OCI-LY3 (cell line): ENCODE results near the gene ARCN1.

Experiments used
- H2AFZ ChIP-seq: fragments of 200-600, 300-600 bp; shearing (Covaris generic); 2 replicates; pipeline ENCODE4 v1.6.0; 2014; ENCODE audit warnings: antibody characterized with exemption, low read depth, low read length
- H3K27ac ChIP-seq: fragments of 200-600, 300-600 bp; sonication (generic); 2 replicates; pipeline ENCODE4 v1.5.1; 2014; ENCODE audit warnings: mild to moderate bottlenecking, low read length, moderate library complexity, mixed read lengths
- H3K27me3 ChIP-seq: fragments of 200-600, 300-600 bp; sonication (generic); 2 replicates; pipeline ENCODE4 v1.6.1; 2014; ENCODE audit warnings: low read depth, low read length, mixed read lengths
- H3K36me3 ChIP-seq: fragments of 200-600, 300-600 bp; sonication (generic); replicated peaks from 2 replicates; pipeline ENCODE3; 2014; ENCODE audit warnings: low read depth, low read length, mixed read lengths
- H3K4me1 ChIP-seq: fragments of 300-600, 200-600 bp; sonication (generic); 2 replicates; pipeline ENCODE4 v1.6.1; 2014; ENCODE audit warnings: low read length, mixed read lengths
- H3K4me2 ChIP-seq: fragments of 200-600, 300-600 bp; sonication (generic); 2 replicates; pipeline ENCODE4 v1.6.1; 2014; ENCODE audit warnings: low read length, mixed read lengths
- H3K4me3 ChIP-seq: fragments of 300-600, 200-600 bp; sonication (generic); 2 replicates; pipeline ENCODE4 v1.5.1; 2014; ENCODE audit warnings: antibody characterized with exemption, mild to moderate bottlenecking, low read length, moderate library complexity
- H3K79me2 ChIP-seq: fragments of 300-600, 200-600 bp; shearing (Covaris generic); 2 replicates; pipeline ENCODE4 v1.6.1; 2014; ENCODE audit warnings: mild to moderate bottlenecking, low read length, mixed read lengths
- H3K9ac ChIP-seq: fragments of 300-600, 200-600 bp; shearing (Covaris generic); 2 replicates; pipeline ENCODE4 v1.6.0; 2014; ENCODE audit warnings: mild to moderate bottlenecking, low read length, moderate library complexity
- H3K9me3 ChIP-seq: fragments of 200-600, 300-600 bp; shearing (Covaris generic); 2 replicates; pipeline ENCODE4 v1.6.1; 2014; ENCODE audit warnings: low read length, mixed read lengths; ENCODE audit not compliant: insufficient read depth
- H4K20me1 ChIP-seq: fragments of 200-600, 300-600 bp; sonication (generic); 2 replicates; pipeline ENCODE4 v1.6.1; 2016; ENCODE audit warnings: low read length, mixed read lengths; ENCODE audit not compliant: insufficient read depth
- EZH2phosphoT487 ChIP-seq: fragments of 200-600 bp; shearing (Covaris generic); IDR thresholded peaks from 2 replicates; pipeline ENCODE4 v1.6.1; 2018; ENCODE audit warnings: antibody characterized with exemption, mixed run types, low read depth
- TF ChIP-seq, protein P1 (sequence below): fragments of 200-600, 300-600 bp; sonication (generic); IDR thresholded peaks from 2 replicates; pipeline ENCODE4 v1.5.1; 2014; ENCODE audit warnings: antibody characterized with exemption, low read length, low read depth

Gene ARCN1

DNA sequence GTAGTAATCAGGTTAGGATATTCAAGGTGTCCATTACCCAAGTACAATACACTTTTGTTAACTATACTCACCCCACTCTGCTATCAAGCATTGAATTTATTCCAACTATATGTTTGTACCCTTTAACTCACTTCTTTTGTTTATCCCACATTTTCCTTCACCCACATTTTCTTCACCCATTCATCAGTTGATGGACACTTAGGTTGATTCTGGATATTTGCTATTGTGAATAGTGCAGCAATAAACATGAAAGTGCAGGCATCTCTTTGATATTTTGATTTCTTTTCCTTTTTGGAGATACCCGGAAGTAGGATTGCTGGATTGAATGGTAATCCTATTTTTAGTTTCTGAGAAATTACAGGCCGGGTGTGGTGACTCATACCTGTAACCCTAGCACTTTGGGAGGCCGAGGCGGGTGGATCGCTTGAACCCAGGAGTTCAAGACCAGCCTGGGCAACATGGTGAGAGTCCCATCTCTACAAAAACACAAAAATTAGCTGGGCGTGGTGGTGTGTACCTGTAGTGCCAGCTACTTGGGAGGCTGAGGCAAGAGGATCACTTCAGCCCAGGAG is 34.7 kb upstream of the ARCN1 start:
- no peak for TF ChIP-seq EZH2phosphoT487
- TF ChIP-seq, protein P1, sequence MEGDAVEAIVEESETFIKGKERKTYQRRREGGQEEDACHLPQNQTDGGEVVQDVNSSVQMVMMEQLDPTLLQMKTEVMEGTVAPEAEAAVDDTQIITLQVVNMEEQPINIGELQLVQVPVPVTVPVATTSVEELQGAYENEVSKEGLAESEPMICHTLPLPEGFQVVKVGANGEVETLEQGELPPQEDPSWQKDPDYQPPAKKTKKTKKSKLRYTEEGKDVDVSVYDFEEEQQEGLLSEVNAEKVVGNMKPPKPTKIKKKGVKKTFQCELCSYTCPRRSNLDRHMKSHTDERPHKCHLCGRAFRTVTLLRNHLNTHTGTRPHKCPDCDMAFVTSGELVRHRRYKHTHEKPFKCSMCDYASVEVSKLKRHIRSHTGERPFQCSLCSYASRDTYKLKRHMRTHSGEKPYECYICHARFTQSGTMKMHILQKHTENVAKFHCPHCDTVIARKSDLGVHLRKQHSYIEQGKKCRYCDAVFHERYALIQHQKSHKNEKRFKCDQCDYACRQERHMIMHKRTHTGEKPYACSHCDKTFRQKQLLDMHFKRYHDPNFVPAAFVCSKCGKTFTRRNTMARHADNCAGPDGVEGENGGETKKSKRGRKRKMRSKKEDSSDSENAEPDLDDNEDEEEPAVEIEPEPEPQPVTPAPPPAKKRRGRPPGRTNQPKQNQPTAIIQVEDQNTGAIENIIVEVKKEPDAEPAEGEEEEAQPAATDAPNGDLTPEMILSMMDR: no peak
- Histone ChIP-seq H4K20me1 (no peaks in the 10 kb centered on the region), H3K79me2 (no peaks in the 10 kb centered on the region), H3K4me3 (no peak overlapping the region), H3K4me2 (no peak overlapping the region), H3K9me3 (no peaks in the 10 kb centered on the region), H3K9ac (no peak overlapping the region), H3K36me3 (no peaks in the 10 kb centered on the region), H3K27me3 (no peaks in the 10 kb centered on the region), H3K27ac (no peak overlapping the region), H2AFZ (no peak overlapping the region), H3K4me1 (peaks cover 4% of the 10 kb centered on the region; the same call in 1 of the 2 replicates)

GRCh38 chr11:118544010-118544646 is 28.1 kb upstream of the ARCN1 start:
- Histone ChIP-seq H3K9ac (no peak overlapping the region), H3K4me1 (no peaks in the 10 kb centered on the region), H3K9me3 (no peaks in the 10 kb centered on the region), H3K4me3 (no peak overlapping the region), H3K36me3 (no peaks in the 10 kb centered on the region), H3K4me2 (no peak overlapping the region), H4K20me1 (no peaks in the 10 kb centered on the region), H3K27ac (no peak overlapping the region), H2AFZ (no peak overlapping the region), H3K79me2 (no peaks in the 10 kb centered on the region), H3K27me3 (no peaks in the 10 kb centered on the region)
- no peak for TF ChIP-seq EZH2phosphoT487
- TF ChIP-seq, protein P1: no peak

- H4K20me1 ChIP-seq: no peaks in the 10 kb centered on the region
- no peaks in the 10 kb centered on the region for H3K4me1 ChIP-seq
- no peaks in the 10 kb centered on the region for H3K36me3 ChIP-seq
- no peak overlapping the region for H3K4me3 ChIP-seq
- H3K27ac ChIP-seq: no peak overlapping the region
- H3K27me3 ChIP-seq: no peaks in the 10 kb centered on the region
- no peaks in the 10 kb centered on the region for H3K9me3 ChIP-seq
- H3K79me2 ChIP-seq: no peaks in the 10 kb centered on the region
- no peak overlapping the region for H3K4me2 ChIP-seq
- no peak overlapping the region for H2AFZ ChIP-seq
- TF ChIP-seq, protein P1: no peak
- no peak for TF ChIP-seq EZH2phosphoT487
- no peak overlapping the region for H3K9ac ChIP-seq
These were observed 27.6 kb upstream of the ARCN1 start for GRCh38 chr11:118544647-118545010.

- Histone ChIP-seq H3K9me3 (no peaks in the 10 kb centered on the region), H3K79me2 (no peaks in the 10 kb centered on the region), H3K27ac (no peak overlapping the region), H3K4me2 (no peak overlapping the region), H3K4me3 (no peak overlapping the region), H3K36me3 (no peaks in the 10 kb centered on the region), H4K20me1 (no peaks in the 10 kb centered on the region), H3K4me1 (no peaks in the 10 kb centered on the region), H3K27me3 (no peaks in the 10 kb centered on the region), H3K9ac (no peak overlapping the region), H2AFZ (no peak overlapping the region)
- no peak for TF ChIP-seq EZH2phosphoT487
- TF ChIP-seq, protein P1: no peak
These were observed 26.7 kb upstream of the ARCN1 start for GRCh38 chr11:118545533-118545932.
